Measurements from ENCODE around the gene NFKBIE.
A peak's percentile ranks its signal among the peaks of the same experiment; 100 is the strongest.

Gene NFKBIE

DNA sequence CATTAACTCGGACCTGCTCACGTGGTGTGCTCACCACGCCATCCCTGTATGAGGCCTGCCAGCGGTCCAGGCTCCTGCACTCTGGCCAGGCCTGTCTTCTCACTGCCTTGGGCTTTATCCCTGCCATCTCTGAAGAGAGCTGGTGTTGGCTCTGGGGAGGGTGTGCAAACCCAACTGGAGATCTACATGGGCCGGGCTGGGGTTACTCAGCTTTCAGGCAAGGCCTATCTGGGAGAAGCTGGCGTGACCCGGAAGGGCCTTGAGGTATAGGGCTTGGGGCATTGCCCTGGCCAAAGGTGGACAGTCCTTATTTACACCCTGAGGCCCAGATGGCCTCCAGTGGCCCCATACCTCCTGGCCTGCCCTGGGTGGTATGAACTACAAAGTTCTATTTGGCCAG is 36.9 kb downstream of the NFKBIE start:
- no peak overlapping the region for H3K4me2 ChIP-seq (ENCODE audit: low read length, poor library complexity, severe bottlenecking)
- no peak for DNase-seq
- H3K14ac ChIP-seq (ENCODE audit: low read length in 2 of 2) = no peak overlapping the region
- no peak overlapping the region for H2BK120ac ChIP-seq (ENCODE audit: low read depth, low read length)
- no peak overlapping the region for H2BK12ac ChIP-seq (ENCODE audit: low read length in 2 of 2)
- H4K8ac ChIP-seq (ENCODE audit: low read length) = no peak overlapping the region
- no peak overlapping the region for H3K27ac ChIP-seq (ENCODE audit: low read length, poor library complexity, severe bottlenecking)
- H3K23ac ChIP-seq (ENCODE audit: low read length in 2 of 2) = no peak overlapping the region
- H3K18ac ChIP-seq (ENCODE audit: low read depth in 1 of 2, low read length in 2 of 2) = no peak overlapping the region
- no peak overlapping the region for H2AK5ac ChIP-seq (ENCODE audit: low read length, severe bottlenecking)
- no peak overlapping the region for H2BK5ac ChIP-seq (ENCODE audit: low read depth, low read length, poor library complexity, severe bottlenecking)
- no peaks in the 10 kb centered on the region for H3K27me3 ChIP-seq (ENCODE audit: control insufficient read depth in 1 of 2, insufficient read depth in 1 of 2, low read length in 2 of 2)
- H4K91ac ChIP-seq (ENCODE audit: low read length) = no peak overlapping the region
- H3K4me1 ChIP-seq (ENCODE audit: control insufficient read depth, insufficient read depth, low read depth, low read length) = peaks cover 22% of the 10 kb centered on the region
- no peak overlapping the region for H2AFZ ChIP-seq (ENCODE audit: low read depth, low read length)
- H3K36me3 ChIP-seq (ENCODE audit: control insufficient read depth in 1 of 2, insufficient read depth in 2 of 2, low read depth in 1 of 2, low read length in 2 of 2) = peaks cover 14 to 50% of the 10 kb centered on the region in 2 experiments
- no peak overlapping the region for H3K4ac ChIP-seq (ENCODE audit: low read depth in 1 of 2, low read length in 2 of 2)
- H3K79me1 ChIP-seq (replicated peaks; ENCODE audit: low read length, poor library complexity, severe bottlenecking) = peaks cover 32% of the 10 kb centered on the region
- H3K9me3 ChIP-seq (ENCODE audit: control insufficient read depth, low read length) = no peaks in the 10 kb centered on the region
- 95% methylated on average over 7 of the region's 7 CpGs for WGBS
- no peak overlapping the region for H3K4me3 ChIP-seq (ENCODE audit: insufficient read depth in 1 of 2, low read depth in 1 of 2, low read length in 2 of 2)
- H2BK15ac ChIP-seq (ENCODE audit: low read depth, poor library complexity, severe bottlenecking) = no peak overlapping the region
- no peak overlapping the region for H3K9ac ChIP-seq (ENCODE audit: low read length)

DNA sequence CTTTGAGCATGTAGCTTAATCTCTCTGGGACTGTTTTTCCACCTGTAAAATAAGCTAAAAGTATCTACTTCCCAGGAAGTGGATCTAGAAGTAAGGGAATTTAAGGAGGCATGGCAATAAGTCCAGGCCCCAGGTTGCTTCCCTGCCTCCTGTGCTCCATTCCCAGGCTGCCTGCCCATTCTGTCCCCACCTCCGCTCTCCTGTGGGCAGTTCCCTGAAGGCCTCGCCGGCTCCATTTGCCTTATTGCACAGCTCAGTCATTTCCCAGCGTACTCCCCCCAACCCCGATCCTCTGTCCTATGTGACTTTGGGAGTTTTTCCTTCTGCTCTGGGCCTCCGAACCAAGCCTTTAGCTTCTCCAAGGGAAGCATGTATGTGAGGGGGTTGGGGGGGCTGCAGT is 37.3 kb downstream of the NFKBIE start:
- WGBS = 97% methylated on average over 6 of the region's 6 CpGs
- peaks cover 14 to 46% of the 10 kb centered on the region in 2 experiments for H3K36me3 ChIP-seq (ENCODE audit: control insufficient read depth in 1 of 2, insufficient read depth in 2 of 2, low read depth in 1 of 2, low read length in 2 of 2)
- no peak overlapping the region for H3K4me2 ChIP-seq (ENCODE audit: low read length, poor library complexity, severe bottlenecking)
- no peak for DNase-seq
- H3K9me3 ChIP-seq (ENCODE audit: control insufficient read depth, low read length) = no peaks in the 10 kb centered on the region
- H2BK5ac ChIP-seq (ENCODE audit: low read depth, low read length, poor library complexity, severe bottlenecking) = no peak overlapping the region
- no peak overlapping the region for H2BK120ac ChIP-seq (ENCODE audit: low read depth, low read length)
- no peaks in the 10 kb centered on the region for H3K27me3 ChIP-seq (ENCODE audit: control insufficient read depth in 1 of 2, insufficient read depth in 1 of 2, low read length in 2 of 2)
- no peak overlapping the region for H3K4me3 ChIP-seq (ENCODE audit: insufficient read depth in 1 of 2, low read depth in 1 of 2, low read length in 2 of 2)
- H3K14ac ChIP-seq (ENCODE audit: low read length in 2 of 2) = no peak overlapping the region
- no peak overlapping the region for H2AK5ac ChIP-seq (ENCODE audit: low read length, severe bottlenecking)
- H3K4me1 ChIP-seq (ENCODE audit: control insufficient read depth, insufficient read depth, low read depth, low read length) = peaks cover 24% of the 10 kb centered on the region
- H2AFZ ChIP-seq (ENCODE audit: low read depth, low read length) = no peak overlapping the region
- no peak overlapping the region for H4K8ac ChIP-seq (ENCODE audit: low read length)
- H3K23ac ChIP-seq (ENCODE audit: low read length in 2 of 2) = no peak overlapping the region
- no peak overlapping the region for H3K27ac ChIP-seq (ENCODE audit: low read length, poor library complexity, severe bottlenecking)
- H2BK15ac ChIP-seq (ENCODE audit: low read depth, poor library complexity, severe bottlenecking) = no peak overlapping the region
- H2BK12ac ChIP-seq (ENCODE audit: low read length in 2 of 2) = no peak overlapping the region
- H3K18ac ChIP-seq (ENCODE audit: low read depth in 1 of 2, low read length in 2 of 2) = no peak overlapping the region
- H3K9ac ChIP-seq (ENCODE audit: low read length) = no peak overlapping the region
- no peak overlapping the region for H4K91ac ChIP-seq (ENCODE audit: low read length)
- peaks cover 31% of the 10 kb centered on the region for H3K79me1 ChIP-seq (replicated peaks; ENCODE audit: low read length, poor library complexity, severe bottlenecking)
- H3K4ac ChIP-seq (ENCODE audit: low read depth in 1 of 2, low read length in 2 of 2) = no peak overlapping the region

DNA sequence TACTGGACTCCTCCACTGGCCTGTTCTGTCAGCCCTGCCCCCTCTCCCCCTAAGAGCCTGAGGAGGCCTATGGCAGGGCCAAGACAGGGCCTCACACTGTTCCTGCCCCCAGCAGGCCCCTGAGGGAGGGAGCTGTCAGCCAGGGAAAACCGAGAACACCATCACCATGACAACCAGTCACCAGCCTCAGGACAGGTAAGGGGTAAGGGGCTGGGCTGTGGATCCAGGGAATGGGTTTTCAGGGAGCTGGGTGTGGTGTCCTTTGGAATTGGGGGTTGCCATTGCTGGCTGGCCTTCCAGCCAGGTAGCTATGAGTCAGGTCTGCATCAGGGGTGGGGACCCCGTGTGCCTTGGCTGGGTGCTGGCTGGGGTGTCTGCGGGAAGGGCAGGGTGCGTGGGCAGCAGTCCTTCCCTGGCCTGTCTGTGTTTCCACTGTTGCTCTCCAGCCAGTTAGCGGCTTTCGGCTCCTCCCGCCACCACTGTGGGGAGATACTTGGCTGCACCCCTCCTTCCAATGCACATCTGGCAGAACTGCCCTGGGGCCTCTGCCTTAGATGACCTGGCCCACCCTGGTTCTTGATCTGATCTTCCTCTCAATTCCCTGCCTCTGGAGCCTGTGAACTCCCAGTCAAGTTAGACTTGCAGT is 38.1 kb downstream of the NFKBIE start:
- Histone ChIP-seq H3K79me1 (replicated peaks; ENCODE audit: low read length, poor library complexity, severe bottlenecking) (peaks cover 31% of the 10 kb centered on the region), H3K23ac (ENCODE audit: low read length in 2 of 2) (no peak overlapping the region), H3K4me1 (ENCODE audit: control insufficient read depth, insufficient read depth, low read depth, low read length) (peaks cover 31% of the 10 kb centered on the region), H2BK15ac (ENCODE audit: low read depth, poor library complexity, severe bottlenecking) (peak overlapping the region; percentile 21), H2BK120ac (ENCODE audit: low read depth, low read length) (no peak overlapping the region), H3K4me2 (ENCODE audit: low read length, poor library complexity, severe bottlenecking) (no peak overlapping the region), H2AFZ (ENCODE audit: low read depth, low read length) (no peak overlapping the region), H4K8ac (ENCODE audit: low read length) (peak overlapping the region; percentile 39), H3K27me3 (ENCODE audit: control insufficient read depth in 1 of 2, insufficient read depth in 1 of 2, low read length in 2 of 2) (no peaks in the 10 kb centered on the region), H3K9me3 (ENCODE audit: control insufficient read depth, low read length) (no peaks in the 10 kb centered on the region), H2AK5ac (ENCODE audit: low read length, severe bottlenecking) (no peak overlapping the region), H3K18ac (ENCODE audit: low read depth in 1 of 2, low read length in 2 of 2) (no peak overlapping the region), H3K4ac (ENCODE audit: low read depth in 1 of 2, low read length in 2 of 2) (peak overlapping the region in 1 of 2 experiments; percentile 59), H3K27ac (ENCODE audit: low read length, poor library complexity, severe bottlenecking) (no peak overlapping the region), H3K36me3 (ENCODE audit: control insufficient read depth in 1 of 2, insufficient read depth in 2 of 2, low read depth in 1 of 2, low read length in 2 of 2) (peaks cover 13 to 40% of the 10 kb centered on the region in 2 experiments), H2BK12ac (ENCODE audit: low read length in 2 of 2) (no peak overlapping the region), H4K91ac (ENCODE audit: low read length) (peak overlapping the region; percentile 60), H2BK5ac (ENCODE audit: low read depth, low read length, poor library complexity, severe bottlenecking) (no peak overlapping the region), H3K14ac (ENCODE audit: low read length in 2 of 2) (no peak overlapping the region), H3K9ac (ENCODE audit: low read length) (peak overlapping the region; percentile 48), H3K4me3 (ENCODE audit: insufficient read depth in 1 of 2, low read depth in 1 of 2, low read length in 2 of 2) (peak overlapping the region in 1 of 2 experiments; percentile 18)
- DNase-seq = no peak
- WGBS = 96% methylated on average over 6 of the region's 7 CpGs

DNA sequence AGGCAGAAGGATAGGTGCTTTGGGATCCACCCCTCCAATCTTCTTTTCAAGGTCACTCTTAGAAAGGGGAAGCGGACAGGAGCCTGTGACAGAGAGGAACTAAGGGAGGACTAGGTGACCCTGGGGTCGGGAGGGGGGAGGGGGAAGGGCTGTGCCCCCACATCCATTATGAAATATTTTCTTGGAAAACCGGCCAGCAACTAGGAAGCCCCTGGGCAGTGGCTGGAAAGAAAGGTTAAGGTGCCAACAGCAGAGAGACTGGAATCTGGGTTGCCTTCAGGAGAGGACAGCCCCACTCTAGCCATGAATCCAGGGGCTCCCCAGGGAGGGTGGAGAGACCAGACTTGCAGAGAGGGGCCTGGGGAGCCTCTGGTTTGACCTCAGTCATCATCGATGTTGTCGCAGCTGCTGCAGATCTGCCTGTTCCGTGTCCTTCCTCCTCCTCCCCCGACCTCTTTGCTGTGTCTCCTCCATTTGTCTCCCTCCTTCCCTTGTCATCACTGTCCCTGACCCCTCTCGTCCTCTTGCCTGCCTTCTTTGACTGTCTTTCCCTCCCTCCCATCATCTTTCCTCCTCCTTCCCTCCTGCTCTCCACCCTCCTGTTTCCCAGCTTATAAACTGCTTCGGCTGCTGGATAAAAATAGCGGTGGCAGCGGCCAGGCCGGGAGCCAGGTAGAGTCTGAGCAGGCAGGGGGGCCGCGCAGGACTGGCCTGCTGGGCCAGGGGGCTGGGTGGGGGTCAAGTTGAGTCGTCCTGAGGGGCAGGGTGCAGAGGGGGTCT is 38.8 kb downstream of the NFKBIE start:
- H3K4me3 ChIP-seq (ENCODE audit: insufficient read depth in 1 of 2, low read depth in 1 of 2, low read length in 2 of 2) = no peak overlapping the region
- peak overlapping the region; percentile 69 for H4K8ac ChIP-seq (ENCODE audit: low read length)
- peak overlapping the region; percentile 60 for H4K91ac ChIP-seq (ENCODE audit: low read length)
- H3K79me1 ChIP-seq (replicated peaks; ENCODE audit: low read length, poor library complexity, severe bottlenecking) = peaks cover 31% of the 10 kb centered on the region
- no peak overlapping the region for H2AFZ ChIP-seq (ENCODE audit: low read depth, low read length)
- H3K18ac ChIP-seq (ENCODE audit: low read depth in 1 of 2, low read length in 2 of 2) = no peak overlapping the region
- H2BK120ac ChIP-seq (ENCODE audit: low read depth, low read length) = peak overlapping the region; percentile 34
- peak overlapping the region in 1 of 2 experiments; percentile 59 for H3K4ac ChIP-seq (ENCODE audit: low read depth in 1 of 2, low read length in 2 of 2)
- peak overlapping the region; percentile 48 for H3K9ac ChIP-seq (ENCODE audit: low read length)
- no peak overlapping the region for H3K4me2 ChIP-seq (ENCODE audit: low read length, poor library complexity, severe bottlenecking)
- H2BK5ac ChIP-seq (ENCODE audit: low read depth, low read length, poor library complexity, severe bottlenecking) = no peak overlapping the region
- H3K27me3 ChIP-seq (ENCODE audit: control insufficient read depth in 1 of 2, insufficient read depth in 1 of 2, low read length in 2 of 2) = no peaks in the 10 kb centered on the region
- H3K9me3 ChIP-seq (ENCODE audit: control insufficient read depth, low read length) = no peaks in the 10 kb centered on the region
- WGBS = 54% methylated on average over 7 of the region's 15 CpGs
- H3K14ac ChIP-seq (ENCODE audit: low read length in 2 of 2) = no peak overlapping the region
- H3K4me1 ChIP-seq (ENCODE audit: control insufficient read depth, insufficient read depth, low read depth, low read length) = peaks cover 36% of the 10 kb centered on the region
- no peak for DNase-seq
- H3K23ac ChIP-seq (ENCODE audit: low read length in 2 of 2) = no peak overlapping the region
- H2AK5ac ChIP-seq (ENCODE audit: low read length, severe bottlenecking) = no peak overlapping the region
- H3K27ac ChIP-seq (ENCODE audit: low read length, poor library complexity, severe bottlenecking) = no peak overlapping the region
- H2BK12ac ChIP-seq (ENCODE audit: low read length in 2 of 2) = no peak overlapping the region
- H3K36me3 ChIP-seq (ENCODE audit: control insufficient read depth in 1 of 2, insufficient read depth in 2 of 2, low read depth in 1 of 2, low read length in 2 of 2) = peaks cover 7 to 33% of the 10 kb centered on the region in 2 experiments
- H2BK15ac ChIP-seq (ENCODE audit: low read depth, poor library complexity, severe bottlenecking) = no peak overlapping the region

Measured in mesenchymal stem cell (in vitro differentiated cells and primary cell).